K562 (cell line): Measurements from ENCODE around the gene RGS9. TPM values are rescaled to one million over a fixed set of nuclear protein-coding genes. Genes with fewer than 3 reads are reported as not detected.

Experiments
- ARID1B ChIP-seq: fragments of 450-650 bp; IDR thresholded peaks from 2 replicates; pipeline ENCODE4 v1.6.1; 2016; ENCODE audit warnings: antibody characterized with exemption, mild to moderate bottlenecking, inconsistent platforms
- C11orf30 ChIP-seq: fragments of 450-650 bp; IDR thresholded peaks from 2 replicates; pipeline ENCODE4 v1.6.1; 2016; ENCODE audit warnings: low read depth, mild to moderate bottlenecking
- ID3 ChIP-seq, 2 experiments: fragments of 250-450 bp in 1 of 2; fragments of 450-650 bp in 1 of 2; sonication (Bioruptor Pico) in 1 of 2; IDR thresholded peaks; 2 replicates each; pipeline versions ENCODE4 v1.6.1 to v1.8.0; 2016 to 2021; ENCODE audit warnings: mild to moderate bottlenecking in 2 of 2, moderate library complexity in 2 of 2, missing compliant biosample characterization in 1 of 2, missing genetic modification characterization in 1 of 2
- LEF1 ChIP-seq: fragments of 450-650 bp; IDR thresholded peaks from 2 replicates; pipeline ENCODE4 v1.6.1; 2016; ENCODE audit warnings: mild to moderate bottlenecking
- MAFF ChIP-seq: IDR thresholded peaks from 2 replicates; pipeline ENCODE4 v1.6.1; 2012; ENCODE audit warnings: low read length, improper control_type of control experiment
- MED1 ChIP-seq: sonication (generic); formaldehyde crosslinking; IDR thresholded peaks from 2 replicates; pipeline ENCODE4 v1.8.1; 2023; ENCODE audit warnings: missing genetic modification reagents, borderline replicate concordance
- MNT ChIP-seq, 2 experiments: fragments of 450-650 bp; conservative IDR thresholded peaks; 2 replicates each; pipeline ENCODE4 v1.6.1; 2017; ENCODE audit warnings: mild to moderate bottlenecking in 2 of 2, moderate library complexity in 2 of 2
- MTA3 ChIP-seq: fragments of 450-650 bp; formaldehyde crosslinking; IDR thresholded peaks from 2 replicates; pipeline ENCODE4 v1.6.1; 2017; ENCODE audit warnings: mild to moderate bottlenecking, borderline replicate concordance
- NRF1 ChIP-seq, 2 experiments: fragments of 450-650 bp; IDR thresholded peaks in 1 of 2; conservative IDR thresholded peaks in 1 of 2; 2 replicates each; pipeline ENCODE4 v1.6.1; 2014; ENCODE audit warnings: mild to moderate bottlenecking in 2 of 2
- SAP30 ChIP-seq: fragments of 200-600 bp; sonication (generic); IDR thresholded peaks from 2 replicates; pipeline ENCODE4 v1.6.1; 2012; ENCODE audit warnings: borderline replicate concordance, low read depth, mild to moderate bottlenecking, moderate library complexity, low read length, control low read depth, inconsistent platforms; ENCODE audit not compliant: insufficient read depth, poor library complexity, severe bottlenecking
- SMAD4 ChIP-seq: fragments of 250-450 bp; sonication (Bioruptor Pico); conservative IDR thresholded peaks from 2 replicates; pipeline ENCODE4 v1.8.0; 2021; ENCODE audit warnings: inconsistent platforms, mild to moderate bottlenecking, moderate library complexity
- TRIM24 ChIP-seq, 2 experiments: fragments of 450-650 bp; IDR thresholded peaks; 2 replicates each; pipeline ENCODE4 v1.6.1; 2016
- ZEB2 ChIP-seq: fragments of 450-650 bp; IDR thresholded peaks from 2 replicates; pipeline ENCODE4 v1.6.1; 2016
- ZFPM2 ChIP-seq: fragments of 250-450 bp; sonication (Bioruptor Pico); IDR thresholded peaks from 2 replicates; pipeline ENCODE4 v1.5.1; 2022; ENCODE audit warnings: mild to moderate bottlenecking
- ZNF253 ChIP-seq: fragments of 250-450 bp; sonication (Bioruptor Pico); conservative IDR thresholded peaks from 2 replicates; pipeline ENCODE4 v1.6.1; 2021; ENCODE audit warnings: mild to moderate bottlenecking
- ZNF316 ChIP-seq: fragments of 450-650 bp; IDR thresholded peaks from 2 replicates; pipeline ENCODE4 v1.6.1; 2016
- ZNF384 ChIP-seq: IDR thresholded peaks from 2 replicates; pipeline ENCODE4 v1.6.1; 2012; ENCODE audit warnings: low read depth, low read length, improper control_type of control experiment
- polyA plus RNA-seq, 8 experiments: library from polyadenylated mRNA; depleted of rRNA in 4 of 8; stranded (reverse) in 5 of 8; unstranded in 3 of 8; fragments of >200 nt; fragmentation: Nextera tagmentation in 2 of 8; fragmentation: Illumina TruSeq in 1 of 8; extraction: Ambion mirVana in 2 of 8; extraction: Trizol in 1 of 8; gene quantifications; 2 replicates each; pipeline versions ENCODE4 v1.2.1 to v1.2.3, GENCODE V29; 2011 to 2014; ENCODE audit warnings: inconsistent platforms in 1 of 8, missing spikeins in 1 of 8
- total RNA-seq, 7 experiments: library from RNA; depleted of rRNA in 6 of 7; stranded (reverse); fragments of >200 nt in 6 of 7; fragmentation: Illumina TruSeq in 2 of 7; extraction: Trizol in 2 of 7; gene quantifications; 2 replicates each; pipeline versions ENCODE4 v1.2.1 to v1.2.3, GENCODE V29; 2011 to 2021; ENCODE audit warnings: low replicate concordance in 1 of 7
- TF ChIP-seq, protein P1 (sequence below): fragments of 250-450 bp; sonication (Bioruptor Pico); IDR thresholded peaks from 2 replicates; pipeline ENCODE4 v1.4.0; 2020
- TF ChIP-seq, protein P2 (sequence below): sonication (generic); formaldehyde crosslinking; IDR thresholded peaks from 2 replicates; pipeline ENCODE4 v1.8.0; 2022; ENCODE audit warnings: missing genetic modification reagents, mild to moderate bottlenecking, borderline replicate concordance

Gene RGS9
- total and polyA plus RNA-seq, 9 of the 15 experiments (the other 6 are each of a cell fraction or from before 2014, with no cell fraction given) = 0.18 to 1.4 (median 0.55) TPM

DNA sequence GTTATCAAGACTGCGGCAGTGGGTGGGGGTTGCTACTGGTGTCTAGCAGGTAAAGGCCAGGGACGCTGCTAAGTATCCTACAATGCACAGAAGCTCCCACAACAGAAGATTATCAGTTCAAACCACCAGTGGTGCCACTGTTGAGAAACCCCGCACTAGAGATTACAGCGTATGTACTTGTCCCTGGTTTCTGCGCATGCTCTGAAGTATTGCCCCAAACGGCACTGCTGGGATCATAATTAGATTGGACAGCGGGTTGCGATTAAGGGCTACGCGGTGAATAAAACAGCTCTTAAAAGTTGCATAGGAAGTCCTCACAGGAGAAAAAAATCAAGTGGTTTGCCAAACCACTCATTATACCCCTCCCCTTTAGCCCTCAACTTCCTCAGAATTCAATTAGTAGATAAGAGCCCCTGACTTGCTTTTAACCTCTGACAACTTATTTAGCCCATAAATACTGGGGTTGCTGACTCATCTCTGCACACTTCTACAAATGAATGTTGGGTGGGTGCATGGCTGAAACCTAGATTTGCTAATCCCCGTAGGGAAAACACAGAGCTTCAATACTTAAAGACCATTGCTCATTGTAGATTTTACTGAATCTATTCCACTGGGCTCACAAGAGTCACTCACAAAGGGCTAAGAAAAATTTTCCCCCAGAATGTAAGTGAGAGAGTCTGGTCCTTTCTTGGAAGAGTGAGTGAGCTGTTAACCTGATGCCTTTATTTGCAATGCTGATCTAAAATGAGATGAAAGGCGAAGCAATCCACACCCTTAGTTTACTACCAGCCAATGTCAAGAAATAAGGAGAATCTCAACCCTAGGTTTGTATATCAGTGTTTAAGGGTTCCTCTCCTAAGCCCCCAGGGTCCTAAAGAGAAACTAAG, 91.8 kb downstream of the RGS9 start (continued):
- TF ChIP-seq, protein P1, sequence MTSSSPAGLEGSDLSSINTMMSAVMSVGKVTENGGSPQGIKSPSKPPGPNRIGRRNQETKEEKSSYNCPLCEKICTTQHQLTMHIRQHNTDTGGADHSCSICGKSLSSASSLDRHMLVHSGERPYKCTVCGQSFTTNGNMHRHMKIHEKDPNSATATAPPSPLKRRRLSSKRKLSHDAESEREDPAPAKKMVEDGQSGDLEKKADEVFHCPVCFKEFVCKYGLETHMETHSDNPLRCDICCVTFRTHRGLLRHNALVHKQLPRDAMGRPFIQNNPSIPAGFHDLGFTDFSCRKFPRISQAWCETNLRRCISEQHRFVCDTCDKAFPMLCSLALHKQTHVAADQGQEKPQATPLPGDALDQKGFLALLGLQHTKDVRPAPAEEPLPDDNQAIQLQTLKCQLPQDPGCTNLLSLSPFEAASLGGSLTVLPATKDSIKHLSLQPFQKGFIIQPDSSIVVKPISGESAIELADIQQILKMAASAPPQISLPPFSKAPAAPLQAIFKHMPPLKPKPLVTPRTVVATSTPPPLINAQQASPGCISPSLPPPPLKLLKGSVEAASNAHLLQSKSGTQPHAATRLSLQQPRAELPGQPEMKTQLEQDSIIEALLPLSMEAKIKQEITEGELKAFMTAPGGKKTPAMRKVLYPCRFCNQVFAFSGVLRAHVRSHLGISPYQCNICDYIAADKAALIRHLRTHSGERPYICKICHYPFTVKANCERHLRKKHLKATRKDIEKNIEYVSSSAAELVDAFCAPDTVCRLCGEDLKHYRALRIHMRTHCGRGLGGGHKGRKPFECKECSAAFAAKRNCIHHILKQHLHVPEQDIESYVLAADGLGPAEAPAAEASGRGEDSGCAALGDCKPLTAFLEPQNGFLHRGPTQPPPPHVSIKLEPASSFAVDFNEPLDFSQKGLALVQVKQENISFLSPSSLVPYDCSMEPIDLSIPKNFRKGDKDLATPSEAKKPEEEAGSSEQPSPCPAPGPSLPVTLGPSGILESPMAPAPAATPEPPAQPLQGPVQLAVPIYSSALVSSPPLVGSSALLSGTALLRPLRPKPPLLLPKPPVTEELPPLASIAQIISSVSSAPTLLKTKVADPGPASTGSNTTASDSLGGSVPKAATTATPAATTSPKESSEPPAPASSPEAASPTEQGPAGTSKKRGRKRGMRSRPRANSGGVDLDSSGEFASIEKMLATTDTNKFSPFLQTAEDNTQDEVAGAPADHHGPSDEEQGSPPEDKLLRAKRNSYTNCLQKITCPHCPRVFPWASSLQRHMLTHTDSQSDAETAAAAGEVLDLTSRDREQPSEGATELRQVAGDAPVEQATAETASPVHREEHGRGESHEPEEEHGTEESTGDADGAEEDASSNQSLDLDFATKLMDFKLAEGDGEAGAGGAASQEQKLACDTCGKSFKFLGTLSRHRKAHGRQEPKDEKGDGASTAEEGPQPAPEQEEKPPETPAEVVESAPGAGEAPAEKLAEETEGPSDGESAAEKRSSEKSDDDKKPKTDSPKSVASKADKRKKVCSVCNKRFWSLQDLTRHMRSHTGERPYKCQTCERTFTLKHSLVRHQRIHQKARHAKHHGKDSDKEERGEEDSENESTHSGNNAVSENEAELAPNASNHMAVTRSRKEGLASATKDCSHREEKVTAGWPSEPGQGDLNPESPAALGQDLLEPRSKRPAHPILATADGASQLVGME (CRISPR knock-in tag) = no peak
- TF ChIP-seq MED1 (CRISPR knock-in tag) (no peak), ZFPM2 (CRISPR knock-in tag) (no peak), MNT (conservative IDR thresholded peaks at IDR 0.05) (0 out of 4 replicates have a peak, but pooled peaks of 1 of the 2 experiments have one; percentile 30), SAP30 (no peak), ARID1B (peak; percentile 79), SMAD4 (CRISPR knock-in tag) (peak; percentile 61), C11orf30 (peak; percentile 90), ZEB2 (peak; percentile 27; the same call in 1 of the 2 replicates), TRIM24 (IDR thresholded peaks at IDR 0.05) (peak in 1 of 2 experiments; percentile 35; a peak in 1 of 4 replicates), ZNF316 (peak; percentile 91), ZNF253 (CRISPR knock-in tag) (no peak), ID3 (CRISPR knock-in tag; IDR thresholded peaks at IDR 0.05) (no peak), ID3 (tag; IDR thresholded peaks at IDR 0.05) (0 out of 2 replicates have a peak, but pooled peaks have one; percentile 72), NRF1 (conservative IDR thresholded peaks at IDR 0.05 in 1 of 2, IDR thresholded peaks at IDR 0.05 in 1 of 2) (peak; percentile 76 to 80), MAFF (peak; percentile 80), MTA3 (0 out of 2 replicates have a peak, but pooled peaks have one; percentile 34), ZNF384 (peak; percentile 55; the same call in 1 of the 2 replicates), LEF1 (peak; percentile 32; the same call in 1 of the 2 replicates)
- TF ChIP-seq, protein P2, sequence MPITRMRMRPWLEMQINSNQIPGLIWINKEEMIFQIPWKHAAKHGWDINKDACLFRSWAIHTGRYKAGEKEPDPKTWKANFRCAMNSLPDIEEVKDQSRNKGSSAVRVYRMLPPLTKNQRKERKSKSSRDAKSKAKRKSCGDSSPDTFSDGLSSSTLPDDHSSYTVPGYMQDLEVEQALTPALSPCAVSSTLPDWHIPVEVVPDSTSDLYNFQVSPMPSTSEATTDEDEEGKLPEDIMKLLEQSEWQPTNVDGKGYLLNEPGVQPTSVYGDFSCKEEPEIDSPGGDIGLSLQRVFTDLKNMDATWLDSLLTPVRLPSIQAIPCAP (CRISPR knock-in tag) = no peak
